ENCODE results near the gene ZBTB16.

The ZBTB16 gene

GRCh38 chr11:114077482-114078305 lies 18.2 kb downstream of the ZBTB16 start:
- Histone ChIP-seq H4K91ac (ENCODE audit: low read depth, low read length, poor library complexity) (no peak overlapping the region), H2BK15ac (ENCODE audit: low read length) (no peak overlapping the region), H2BK120ac (ENCODE audit: low read depth, low read length) (no peak overlapping the region), H3K4me1 (ENCODE audit: control insufficient read depth in 2 of 2, insufficient read depth in 1 of 2, low read depth in 1 of 2, low read length in 2 of 2) (peaks cover 41 to 63% of the 10 kb centered on the region in 2 donors), H3K27ac (replicated peaks; ENCODE audit: low read length) (no peak overlapping the region), H3K27me3 (ENCODE audit: control insufficient read depth in 3 of 3, insufficient read depth in 3 of 3, low read depth in 1 of 3, low read length in 3 of 3) (no peaks in the 10 kb centered on the region), H3K4ac (ENCODE audit: low read length) (no peak overlapping the region), H3K36me3 (replicated peaks in 1 of 2; ENCODE audit: control insufficient read depth in 2 of 2, insufficient read depth in 2 of 2, low read length in 2 of 2) (peaks cover 0 to 47% of the 10 kb centered on the region in 2 donors), H4K8ac (ENCODE audit: low read depth, low read length) (no peak overlapping the region), H3K14ac (ENCODE audit: low read length) (no peak overlapping the region), H3K18ac (ENCODE audit: low read length) (peak overlapping the region; percentile 66), H2BK12ac (ENCODE audit: low read length) (no peak overlapping the region), H3K23ac (ENCODE audit: low read depth, low read length, poor library complexity) (no peak overlapping the region), H2BK5ac (ENCODE audit: low read length) (no peak overlapping the region), H3K4me2 (ENCODE audit: insufficient read depth, low read length, poor library complexity, severe bottlenecking) (no peak overlapping the region), H2AFZ (ENCODE audit: low read length) (no peak overlapping the region), H3K79me1 (ENCODE audit: low read depth, low read length) (peaks cover 4% of the 10 kb centered on the region), H2AK5ac (ENCODE audit: low read depth, low read length) (no peak overlapping the region), H3K9me3 (replicated peaks in 1 of 2; ENCODE audit: control insufficient read depth in 2 of 2, insufficient read depth in 1 of 2, low read depth in 1 of 2, low read length in 2 of 2) (no peaks in the 10 kb centered on the region), H3K4me3 (ENCODE audit: low read length in 2 of 2) (no peak overlapping the region), H3K9ac (ENCODE audit: low read depth, low read length, poor library complexity) (no peak overlapping the region)
- no CpG with 5 or more reads among the region's 9 CpGs for WGBS, 2 donors (ENCODE audit: extremely low coverage in 2 of 2, insufficient read length in 2 of 2, insufficient replicate concordance in 1 of 2)
- no peak for DNase-seq (ENCODE audit: low spot score)

GRCh38 chr11:114078423-114078822 lies 18.9 kb downstream of the ZBTB16 start:
- no peak overlapping the region for H3K18ac ChIP-seq (ENCODE audit: low read length)
- no peak overlapping the region for H3K4ac ChIP-seq (ENCODE audit: low read length)
- no peak overlapping the region for H3K9ac ChIP-seq (ENCODE audit: low read depth, low read length, poor library complexity)
- no peak overlapping the region for H3K4me3 ChIP-seq (ENCODE audit: low read length in 2 of 2)
- no peak overlapping the region for H2BK120ac ChIP-seq (ENCODE audit: low read depth, low read length)
- no peak overlapping the region for H2BK12ac ChIP-seq (ENCODE audit: low read length)
- no peaks in the 10 kb centered on the region for H3K9me3 ChIP-seq (replicated peaks in 1 of 2; ENCODE audit: control insufficient read depth in 2 of 2, insufficient read depth in 1 of 2, low read depth in 1 of 2, low read length in 2 of 2)
- H4K91ac ChIP-seq (ENCODE audit: low read depth, low read length, poor library complexity) = no peak overlapping the region
- H2AFZ ChIP-seq (ENCODE audit: low read length) = no peak overlapping the region
- H3K79me1 ChIP-seq (ENCODE audit: low read depth, low read length) = peaks cover 4% of the 10 kb centered on the region
- H2BK5ac ChIP-seq (ENCODE audit: low read length) = no peak overlapping the region
- H3K23ac ChIP-seq (ENCODE audit: low read depth, low read length, poor library complexity) = no peak overlapping the region
- no peaks in the 10 kb centered on the region for H3K27me3 ChIP-seq (ENCODE audit: control insufficient read depth in 3 of 3, insufficient read depth in 3 of 3, low read depth in 1 of 3, low read length in 3 of 3)
- H2BK15ac ChIP-seq (ENCODE audit: low read length) = no peak overlapping the region
- no peak overlapping the region for H3K4me2 ChIP-seq (ENCODE audit: insufficient read depth, low read length, poor library complexity, severe bottlenecking)
- H3K4me1 ChIP-seq (ENCODE audit: control insufficient read depth in 2 of 2, insufficient read depth in 1 of 2, low read depth in 1 of 2, low read length in 2 of 2) = peaks cover 45 to 63% of the 10 kb centered on the region in 2 donors
- no peak overlapping the region for H3K27ac ChIP-seq (replicated peaks; ENCODE audit: low read length)
- no peak overlapping the region for H2AK5ac ChIP-seq (ENCODE audit: low read depth, low read length)
- H3K14ac ChIP-seq (ENCODE audit: low read length) = no peak overlapping the region
- no CpG with 5 or more reads among the region's 4 CpGs for WGBS, 2 donors (ENCODE audit: extremely low coverage in 2 of 2, insufficient read length in 2 of 2, insufficient replicate concordance in 1 of 2)
- peaks cover 1 to 48% of the 10 kb centered on the region in 2 donors for H3K36me3 ChIP-seq (replicated peaks in 1 of 2; ENCODE audit: control insufficient read depth in 2 of 2, insufficient read depth in 2 of 2, low read length in 2 of 2)
- H4K8ac ChIP-seq (ENCODE audit: low read depth, low read length) = no peak overlapping the region
- no peak for DNase-seq (ENCODE audit: low spot score)

DNA sequence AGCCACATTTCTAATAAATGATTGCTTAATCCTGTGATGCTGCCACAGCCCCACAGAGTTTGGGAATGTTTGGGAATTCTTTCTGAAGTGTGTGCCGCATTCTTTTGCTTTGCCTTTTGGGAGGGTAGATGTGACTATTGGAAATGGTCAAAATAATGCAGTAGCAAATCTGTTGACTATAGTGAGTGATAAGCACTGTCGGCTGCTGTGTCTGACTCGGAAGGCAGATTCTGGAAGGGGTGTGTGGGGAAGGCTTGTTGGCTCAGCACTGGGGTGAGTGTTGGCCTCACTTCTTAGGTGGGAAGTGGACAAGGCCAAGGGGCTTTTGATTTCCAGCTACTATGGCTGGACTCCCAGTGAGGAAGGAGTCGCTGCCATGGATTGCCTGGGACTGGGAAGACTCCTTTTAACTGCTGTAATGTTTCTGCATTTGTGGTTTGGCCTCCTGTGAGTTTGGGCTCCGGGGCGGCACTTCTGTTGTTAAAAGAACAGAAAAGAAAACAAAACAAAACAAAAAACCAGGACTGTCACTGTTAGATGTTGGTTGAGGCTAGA lies 20.1 kb downstream of the ZBTB16 start:
- DNase-seq (ENCODE audit: low spot score) = no peak
- no peaks in the 10 kb centered on the region for H3K9me3 ChIP-seq (replicated peaks in 1 of 2; ENCODE audit: control insufficient read depth in 2 of 2, insufficient read depth in 1 of 2, low read depth in 1 of 2, low read length in 2 of 2)
- peaks cover 4% of the 10 kb centered on the region for H3K79me1 ChIP-seq (ENCODE audit: low read depth, low read length)
- peaks cover 48 to 55% of the 10 kb centered on the region in 2 donors for H3K4me1 ChIP-seq (ENCODE audit: control insufficient read depth in 2 of 2, insufficient read depth in 1 of 2, low read depth in 1 of 2, low read length in 2 of 2)
- no peak overlapping the region for H2BK15ac ChIP-seq (ENCODE audit: low read length)
- H3K18ac ChIP-seq (ENCODE audit: low read length) = no peak overlapping the region
- H2AK5ac ChIP-seq (ENCODE audit: low read depth, low read length) = no peak overlapping the region
- H4K8ac ChIP-seq (ENCODE audit: low read depth, low read length) = no peak overlapping the region
- peaks cover 2 to 40% of the 10 kb centered on the region in 2 donors for H3K36me3 ChIP-seq (replicated peaks in 1 of 2; ENCODE audit: control insufficient read depth in 2 of 2, insufficient read depth in 2 of 2, low read length in 2 of 2)
- no peak overlapping the region for H3K23ac ChIP-seq (ENCODE audit: low read depth, low read length, poor library complexity)
- no peak overlapping the region for H2AFZ ChIP-seq (ENCODE audit: low read length)
- H3K27me3 ChIP-seq (ENCODE audit: control insufficient read depth in 3 of 3, insufficient read depth in 3 of 3, low read depth in 1 of 3, low read length in 3 of 3) = no peaks in the 10 kb centered on the region
- H2BK120ac ChIP-seq (ENCODE audit: low read depth, low read length) = no peak overlapping the region
- H3K27ac ChIP-seq (replicated peaks; ENCODE audit: low read length) = no peak overlapping the region
- H3K14ac ChIP-seq (ENCODE audit: low read length) = no peak overlapping the region
- H2BK12ac ChIP-seq (ENCODE audit: low read length) = no peak overlapping the region
- H3K4me2 ChIP-seq (ENCODE audit: insufficient read depth, low read length, poor library complexity, severe bottlenecking) = no peak overlapping the region
- no peak overlapping the region for H3K9ac ChIP-seq (ENCODE audit: low read depth, low read length, poor library complexity)
- H3K4ac ChIP-seq (ENCODE audit: low read length) = no peak overlapping the region
- no CpG with 5 or more reads among the region's 6 CpGs for WGBS, 2 donors (ENCODE audit: extremely low coverage in 2 of 2, insufficient read length in 2 of 2, insufficient replicate concordance in 1 of 2)
- H4K91ac ChIP-seq (ENCODE audit: low read depth, low read length, poor library complexity) = no peak overlapping the region
- H3K4me3 ChIP-seq (ENCODE audit: low read length in 2 of 2) = no peak overlapping the region
- H2BK5ac ChIP-seq (ENCODE audit: low read length) = no peak overlapping the region

DNA sequence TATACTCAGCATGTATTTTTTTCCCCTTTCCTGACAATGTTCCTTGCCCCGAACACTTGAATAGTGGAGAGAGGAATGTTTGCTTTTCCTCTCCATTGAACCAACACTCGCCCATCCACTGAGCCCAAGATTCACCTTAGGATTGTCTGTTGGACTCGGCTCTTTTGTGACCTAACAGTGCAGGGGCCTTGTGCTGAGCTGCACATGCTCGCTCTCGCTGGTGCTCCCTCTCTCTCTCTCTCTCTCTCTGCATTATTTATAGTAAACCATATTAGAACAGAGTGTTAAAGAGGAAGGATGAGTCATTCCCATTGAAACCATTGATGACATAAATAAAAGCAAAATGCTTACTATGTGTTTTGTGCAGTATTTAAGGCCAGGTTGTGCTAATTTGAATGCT lies 20.7 kb downstream of the ZBTB16 start:
- Histone ChIP-seq H3K9ac (ENCODE audit: low read depth, low read length, poor library complexity) (no peak overlapping the region), H2BK15ac (ENCODE audit: low read length) (no peak overlapping the region), H2AFZ (ENCODE audit: low read length) (no peak overlapping the region), H3K27me3 (ENCODE audit: control insufficient read depth in 3 of 3, insufficient read depth in 3 of 3, low read depth in 1 of 3, low read length in 3 of 3) (no peaks in the 10 kb centered on the region), H3K4me2 (ENCODE audit: insufficient read depth, low read length, poor library complexity, severe bottlenecking) (no peak overlapping the region), H3K4me1 (ENCODE audit: control insufficient read depth in 2 of 2, insufficient read depth in 1 of 2, low read depth in 1 of 2, low read length in 2 of 2) (peaks cover 48 to 49% of the 10 kb centered on the region in 2 donors), H3K4ac (ENCODE audit: low read length) (no peak overlapping the region), H3K79me1 (ENCODE audit: low read depth, low read length) (peaks cover 4% of the 10 kb centered on the region), H3K18ac (ENCODE audit: low read length) (no peak overlapping the region), H4K8ac (ENCODE audit: low read depth, low read length) (no peak overlapping the region), H3K23ac (ENCODE audit: low read depth, low read length, poor library complexity) (no peak overlapping the region), H2BK12ac (ENCODE audit: low read length) (no peak overlapping the region), H3K9me3 (replicated peaks in 1 of 2; ENCODE audit: control insufficient read depth in 2 of 2, insufficient read depth in 1 of 2, low read depth in 1 of 2, low read length in 2 of 2) (no peaks in the 10 kb centered on the region), H4K91ac (ENCODE audit: low read depth, low read length, poor library complexity) (no peak overlapping the region), H2BK120ac (ENCODE audit: low read depth, low read length) (no peak overlapping the region), H3K36me3 (replicated peaks in 1 of 2; ENCODE audit: control insufficient read depth in 2 of 2, insufficient read depth in 2 of 2, low read length in 2 of 2) (peaks cover 2 to 35% of the 10 kb centered on the region in 2 donors), H3K14ac (ENCODE audit: low read length) (no peak overlapping the region), H3K4me3 (ENCODE audit: low read length in 2 of 2) (no peak overlapping the region), H2BK5ac (ENCODE audit: low read length) (no peak overlapping the region), H3K27ac (replicated peaks; ENCODE audit: low read length) (no peak overlapping the region), H2AK5ac (ENCODE audit: low read depth, low read length) (no peak overlapping the region)
- no peak for DNase-seq (ENCODE audit: low spot score)
- no CpG with 5 or more reads among the region's 5 CpGs for WGBS, 2 donors (ENCODE audit: extremely low coverage in 2 of 2, insufficient read length in 2 of 2, insufficient replicate concordance in 1 of 2)

Data from neuronal stem cell (in vitro differentiated cells).